ENCODE measurements around the gene APBA2.

DNA sequence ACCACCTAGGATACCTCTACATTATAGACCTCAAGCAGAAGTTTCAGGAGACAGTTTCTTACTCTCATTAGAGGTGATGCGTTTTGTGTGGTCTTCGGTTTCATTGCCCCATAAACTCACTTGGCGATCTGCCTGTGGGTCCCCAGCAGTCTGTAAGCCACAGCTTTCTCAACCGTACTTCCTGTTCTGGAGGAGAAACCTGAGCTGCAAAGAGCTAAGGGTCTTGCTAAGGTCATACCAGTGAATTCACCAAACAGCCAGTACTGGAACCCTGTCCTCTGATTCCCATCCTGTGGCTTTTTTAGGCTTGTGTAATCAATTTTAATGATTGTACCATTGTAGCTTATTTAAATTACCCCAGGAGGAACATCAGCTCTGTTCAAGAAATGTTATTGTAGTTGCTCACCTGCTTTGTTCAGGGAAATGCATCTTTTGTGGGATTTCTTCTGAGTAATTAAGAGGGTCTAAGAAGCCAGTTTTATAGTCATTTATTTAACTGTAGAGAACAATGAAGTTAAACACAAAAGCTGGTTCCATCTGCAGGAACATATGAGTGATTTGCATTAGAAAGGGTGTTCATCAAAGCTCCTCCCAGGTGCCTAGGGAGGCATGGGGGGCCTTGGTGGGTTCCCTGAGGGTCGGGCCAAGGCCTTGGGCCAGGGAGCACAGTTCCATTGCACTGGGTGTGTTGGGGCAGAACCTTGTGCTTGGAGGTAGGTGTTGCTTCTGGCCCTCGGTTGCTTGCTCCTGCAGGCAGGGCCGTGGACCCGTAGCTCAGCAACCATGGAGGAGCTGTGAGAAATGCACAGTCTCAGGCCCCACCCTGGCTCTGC is 69.6 kb downstream of the APBA2 start:
- TF ChIP-seq CTCF (IDR thresholded peaks at IDR 0.05; ENCODE audit: borderline replicate concordance, extremely low read depth, low read length, poor library complexity, severe bottlenecking) (no peak), EZH2 (IDR thresholded peaks at IDR 0.05; ENCODE audit: borderline replicate concordance, low read depth, low read length, severe bottlenecking) (no peak)

Data from DND-41 (cell line).